K562 (cell line): ENCODE measurements around the gene NCOA4. TPM values are rescaled to one million over a fixed set of nuclear protein-coding genes. Genes with fewer than 3 reads are reported as not detected.
A peak's percentile ranks its signal among the peaks of the same experiment; 100 is the strongest.

Experiments
- ATF1 ChIP-seq, 2 experiments: fragments of 450-650 bp in 1 of 2; IDR thresholded peaks; 2 replicates each; pipeline ENCODE4 v1.6.1; 2016; ENCODE audit warnings: missing compliant biosample characterization in 1 of 2, missing genetic modification characterization in 1 of 2
- BDP1 ChIP-seq: IDR thresholded peaks from 3 replicates; pipeline ENCODE4 v1.6.1; 2011; ENCODE audit not compliant: insufficient read length, insufficient read depth
- CGGBP1 ChIP-seq: fragments of 250-450 bp; sonication (Bioruptor Pico); IDR thresholded peaks from 2 replicates; pipeline ENCODE4 v1.9.0; 2021; ENCODE audit warnings: mild to moderate bottlenecking
- CHCHD3 ChIP-seq: fragments of 250-450 bp; sonication (Bioruptor Pico); IDR thresholded peaks from 2 replicates; pipeline ENCODE4 v2.1.2; 2022; ENCODE audit warnings: mild to moderate bottlenecking
- EP300 ChIP-seq: IDR thresholded peaks from 2 replicates; pipeline ENCODE4 v1.6.1; 2012; ENCODE audit warnings: low read length, improper control_type of control experiment
- FOXA3 ChIP-seq, 2 experiments: fragments of 450-650 bp in 1 of 2; sonication (generic) in 1 of 2; formaldehyde crosslinking; IDR thresholded peaks in 1 of 2; conservative IDR thresholded peaks in 1 of 2; 2 replicates each; pipeline versions ENCODE4 v1.4.0 to v1.8.0; 2020 to 2022; ENCODE audit warnings: mild to moderate bottlenecking in 2 of 2, missing genetic modification reagents in 1 of 2
- HCFC1 ChIP-seq: IDR thresholded peaks from 2 replicates; pipeline ENCODE4 v1.6.1; 2012; ENCODE audit warnings: low read depth, low read length, improper control_type of control experiment
- HDGF ChIP-seq: fragments of 450-650 bp; IDR thresholded peaks from 2 replicates; pipeline ENCODE4 v1.6.1; 2016
- ID3 ChIP-seq, 2 experiments: fragments of 250-450 bp in 1 of 2; fragments of 450-650 bp in 1 of 2; sonication (Bioruptor Pico) in 1 of 2; IDR thresholded peaks; 2 replicates each; pipeline versions ENCODE4 v1.6.1 to v1.8.0; 2016 to 2021; ENCODE audit warnings: mild to moderate bottlenecking in 2 of 2, moderate library complexity in 2 of 2, missing compliant biosample characterization in 1 of 2, missing genetic modification characterization in 1 of 2
- MAX ChIP-seq: sonication (generic); formaldehyde crosslinking; IDR thresholded peaks from 2 replicates; pipeline ENCODE4 v1.9.0; 2022; ENCODE audit warnings: mild to moderate bottlenecking, missing genetic modification reagents
- POLR2A ChIP-seq: fragments of 450-650 bp; conservative IDR thresholded peaks from 2 replicates; pipeline ENCODE4 v1.6.1; 2016
- POLR2AphosphoS5 ChIP-seq: IDR thresholded peaks from 2 replicates; pipeline ENCODE4 v1.6.1; 2011; ENCODE audit warnings: mild to moderate bottlenecking, low read depth, low read length, moderate library complexity; ENCODE audit not compliant: control insufficient read depth, insufficient read depth
- TEAD2 ChIP-seq: fragments of 450-650 bp; IDR thresholded peaks from 2 replicates; pipeline ENCODE4 v1.6.1; 2016; ENCODE audit warnings: missing genetic modification characterization, control low read depth, missing compliant biosample characterization
- TRIM24 ChIP-seq, 2 experiments: fragments of 450-650 bp; IDR thresholded peaks; 2 replicates each; pipeline ENCODE4 v1.6.1; 2016
- U2AF1 ChIP-seq: fragments of 200-400 bp; formaldehyde crosslinking; optimal IDR thresholded peaks from 2 replicates; pipeline ENCODE3; 2017; ENCODE audit warnings: mild to moderate bottlenecking, low read depth, low read length, moderate library complexity
- ZNF146 ChIP-seq: IDR thresholded peaks from one replicate; pipeline ENCODE4 v1.6.1; 2018; ENCODE audit warnings: missing compliant biosample characterization; ENCODE audit not compliant: unreplicated experiment
- ZNF184 ChIP-seq: sonication (generic); formaldehyde crosslinking; IDR thresholded peaks from 2 replicates; pipeline ENCODE4 v1.5.0; 2020; ENCODE audit warnings: missing genetic modification reagents
- ZNF24 ChIP-seq: fragments of 450-650 bp; IDR thresholded peaks from 2 replicates; pipeline ENCODE4 v1.6.1; 2016
- ZNF696 ChIP-seq: fragments of 250-450 bp; sonication (Bioruptor Pico); conservative IDR thresholded peaks from 2 replicates; pipeline ENCODE4 v1.4.0; 2020; ENCODE audit warnings: mild to moderate bottlenecking, moderate library complexity
- ZNF766 ChIP-seq: fragments of 200-800 bp; sonication (Bioruptor generic); conservative IDR thresholded peaks from 2 replicates; pipeline ENCODE4 v1.6.1; 2016; ENCODE audit warnings: missing genetic modification characterization, missing compliant biosample characterization
- polyA plus RNA-seq, 8 experiments: library from polyadenylated mRNA; depleted of rRNA in 4 of 8; stranded (reverse) in 5 of 8; unstranded in 3 of 8; fragments of >200 nt; fragmentation: Nextera tagmentation in 2 of 8; fragmentation: Illumina TruSeq in 1 of 8; extraction: Ambion mirVana in 2 of 8; extraction: Trizol in 1 of 8; gene quantifications; 2 replicates each; pipeline versions ENCODE4 v1.2.1 to v1.2.3, GENCODE V29; 2011 to 2014; ENCODE audit warnings: inconsistent platforms in 1 of 8, missing spikeins in 1 of 8
- total RNA-seq, 7 experiments: library from RNA; depleted of rRNA in 6 of 7; stranded (reverse); fragments of >200 nt in 6 of 7; fragmentation: Illumina TruSeq in 2 of 7; extraction: Trizol in 2 of 7; gene quantifications; 2 replicates each; pipeline versions ENCODE4 v1.2.1 to v1.2.3, GENCODE V29; 2011 to 2021; ENCODE audit warnings: low replicate concordance in 1 of 7
- TF ChIP-seq, protein P1 (sequence below): fragments of 250-450 bp; sonication (Bioruptor Pico); IDR thresholded peaks from 2 replicates; pipeline ENCODE4 v1.5.0; 2022; ENCODE audit warnings: mild to moderate bottlenecking
- TF ChIP-seq, protein P2 (sequence below): sonication (generic); formaldehyde crosslinking; IDR thresholded peaks from 2 replicates; pipeline ENCODE4 v1.8.1; 2023; ENCODE audit warnings: mild to moderate bottlenecking, missing genetic modification reagents

Gene NCOA4
- total and polyA plus RNA-seq, 9 of the 15 experiments (the other 6 are each of a cell fraction or from before 2014, with no cell fraction given): 89.8 to 283 (median 181) TPM

GRCh38 chr10:46018453-46019176 lies 11.8 kb downstream of the NCOA4 start (continued):
- TF ChIP-seq, protein P1, sequence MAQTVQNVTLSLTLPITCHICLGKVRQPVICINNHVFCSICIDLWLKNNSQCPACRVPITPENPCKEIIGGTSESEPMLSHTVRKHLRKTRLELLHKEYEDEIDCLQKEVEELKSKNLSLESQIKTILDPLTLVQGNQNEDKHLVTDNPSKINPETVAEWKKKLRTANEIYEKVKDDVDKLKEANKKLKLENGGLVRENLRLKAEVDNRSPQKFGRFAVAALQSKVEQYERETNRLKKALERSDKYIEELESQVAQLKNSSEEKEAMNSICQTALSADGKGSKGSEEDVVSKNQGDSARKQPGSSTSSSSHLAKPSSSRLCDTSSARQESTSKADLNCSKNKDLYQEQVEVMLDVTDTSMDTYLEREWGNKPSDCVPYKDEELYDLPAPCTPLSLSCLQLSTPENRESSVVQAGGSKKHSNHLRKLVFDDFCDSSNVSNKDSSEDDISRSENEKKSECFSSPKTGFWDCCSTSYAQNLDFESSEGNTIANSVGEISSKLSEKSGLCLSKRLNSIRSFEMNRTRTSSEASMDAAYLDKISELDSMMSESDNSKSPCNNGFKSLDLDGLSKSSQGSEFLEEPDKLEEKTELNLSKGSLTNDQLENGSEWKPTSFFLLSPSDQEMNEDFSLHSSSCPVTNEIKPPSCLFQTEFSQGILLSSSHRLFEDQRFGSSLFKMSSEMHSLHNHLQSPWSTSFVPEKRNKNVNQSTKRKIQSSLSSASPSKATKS: no peak
- TF ChIP-seq POLR2A (no peak), CGGBP1 (CRISPR knock-in tag) (no peak), ZNF184 (CRISPR knock-in tag) (no peak), HDGF (no peak), EP300 (peak; percentile 93), U2AF1 (no peak), BDP1 (no peak), ZNF766 (CRISPR knock-in tag) (peak; percentile 6; the same call in 1 of the 2 replicates), ZNF24 (no peak), MAX (CRISPR knock-in tag) (no peak), CHCHD3 (no peak), TEAD2 (tag) (no peak), FOXA3 (CRISPR knock-in tag; conservative IDR thresholded peaks at IDR 0.05 in 1 of 2, IDR thresholded peaks at IDR 0.05 in 1 of 2) (no peak), ZNF146 (CRISPR knock-in tag) (no peak), TRIM24 (IDR thresholded peaks at IDR 0.05) (peak in 1 of 2 experiments; percentile 61; a peak in 3 of 4 replicates), ATF1 (CRISPR knock-in tag; IDR thresholded peaks at IDR 0.05) (no peak), ATF1 (tag; IDR thresholded peaks at IDR 0.05) (peak; percentile 0; the same call in 1 of the 2 replicates), ZNF696 (CRISPR knock-in tag) (no peak), HCFC1 (no peak), POLR2AphosphoS5 (peak; percentile 69), ID3 (CRISPR knock-in tag; IDR thresholded peaks at IDR 0.05) (no peak), ID3 (tag; IDR thresholded peaks at IDR 0.05) (no peak)
- TF ChIP-seq, protein P2, sequence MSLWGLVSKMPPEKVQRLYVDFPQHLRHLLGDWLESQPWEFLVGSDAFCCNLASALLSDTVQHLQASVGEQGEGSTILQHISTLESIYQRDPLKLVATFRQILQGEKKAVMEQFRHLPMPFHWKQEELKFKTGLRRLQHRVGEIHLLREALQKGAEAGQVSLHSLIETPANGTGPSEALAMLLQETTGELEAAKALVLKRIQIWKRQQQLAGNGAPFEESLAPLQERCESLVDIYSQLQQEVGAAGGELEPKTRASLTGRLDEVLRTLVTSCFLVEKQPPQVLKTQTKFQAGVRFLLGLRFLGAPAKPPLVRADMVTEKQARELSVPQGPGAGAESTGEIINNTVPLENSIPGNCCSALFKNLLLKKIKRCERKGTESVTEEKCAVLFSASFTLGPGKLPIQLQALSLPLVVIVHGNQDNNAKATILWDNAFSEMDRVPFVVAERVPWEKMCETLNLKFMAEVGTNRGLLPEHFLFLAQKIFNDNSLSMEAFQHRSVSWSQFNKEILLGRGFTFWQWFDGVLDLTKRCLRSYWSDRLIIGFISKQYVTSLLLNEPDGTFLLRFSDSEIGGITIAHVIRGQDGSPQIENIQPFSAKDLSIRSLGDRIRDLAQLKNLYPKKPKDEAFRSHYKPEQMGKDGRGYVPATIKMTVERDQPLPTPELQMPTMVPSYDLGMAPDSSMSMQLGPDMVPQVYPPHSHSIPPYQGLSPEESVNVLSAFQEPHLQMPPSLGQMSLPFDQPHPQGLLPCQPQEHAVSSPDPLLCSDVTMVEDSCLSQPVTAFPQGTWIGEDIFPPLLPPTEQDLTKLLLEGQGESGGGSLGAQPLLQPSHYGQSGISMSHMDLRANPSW (CRISPR knock-in tag): no peak
